LNCAP (cell line): ENCODE results near the gene DUSP10.

Source experiments
- CTCF ChIP-seq: fragments of 450-650 bp; IDR thresholded peaks from 2 replicates; pipeline ENCODE4 v1.5.1; 2017; ENCODE audit warnings: mild to moderate bottlenecking

DUSP10 gene

DNA sequence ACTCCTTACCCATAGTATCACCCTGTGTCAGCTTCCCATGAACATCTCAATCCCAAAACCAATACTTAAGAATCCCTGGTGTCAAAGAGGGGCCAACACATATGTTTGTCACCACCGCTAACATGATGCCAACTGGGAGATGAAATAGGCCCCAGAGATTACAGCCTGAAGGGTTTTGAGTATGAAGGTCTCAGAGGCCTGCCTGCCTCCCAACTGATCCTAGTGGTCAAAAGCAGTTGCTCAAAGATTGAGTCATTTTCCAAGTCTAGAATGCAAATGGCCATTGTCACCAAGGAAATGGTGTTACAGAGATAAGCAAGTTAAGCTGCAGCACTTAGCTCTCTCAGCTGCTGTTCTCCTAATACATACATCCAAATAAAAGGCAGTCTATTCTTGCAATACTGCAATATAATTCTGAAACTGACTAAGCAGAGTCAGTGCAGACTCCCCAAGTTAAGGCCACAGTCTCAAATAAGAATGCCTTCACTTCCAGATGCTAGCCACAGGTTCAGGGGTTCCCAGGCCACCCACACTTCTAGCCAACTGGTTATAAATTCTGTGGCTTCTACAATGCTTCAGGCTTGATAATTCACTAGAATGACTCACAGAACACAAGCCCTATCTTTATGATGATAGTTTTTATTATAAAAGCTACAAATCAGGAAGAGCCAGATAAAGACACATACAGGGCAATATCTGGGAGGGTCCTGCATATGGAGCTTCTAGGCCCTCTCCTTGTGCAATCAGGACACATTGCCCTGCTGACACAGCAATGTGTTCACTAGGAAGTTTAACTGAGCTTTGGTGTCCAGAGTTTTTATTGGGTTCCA is 18.7 kb downstream of the DUSP10 start:
- TF ChIP-seq CTCF, result no peak

DNA sequence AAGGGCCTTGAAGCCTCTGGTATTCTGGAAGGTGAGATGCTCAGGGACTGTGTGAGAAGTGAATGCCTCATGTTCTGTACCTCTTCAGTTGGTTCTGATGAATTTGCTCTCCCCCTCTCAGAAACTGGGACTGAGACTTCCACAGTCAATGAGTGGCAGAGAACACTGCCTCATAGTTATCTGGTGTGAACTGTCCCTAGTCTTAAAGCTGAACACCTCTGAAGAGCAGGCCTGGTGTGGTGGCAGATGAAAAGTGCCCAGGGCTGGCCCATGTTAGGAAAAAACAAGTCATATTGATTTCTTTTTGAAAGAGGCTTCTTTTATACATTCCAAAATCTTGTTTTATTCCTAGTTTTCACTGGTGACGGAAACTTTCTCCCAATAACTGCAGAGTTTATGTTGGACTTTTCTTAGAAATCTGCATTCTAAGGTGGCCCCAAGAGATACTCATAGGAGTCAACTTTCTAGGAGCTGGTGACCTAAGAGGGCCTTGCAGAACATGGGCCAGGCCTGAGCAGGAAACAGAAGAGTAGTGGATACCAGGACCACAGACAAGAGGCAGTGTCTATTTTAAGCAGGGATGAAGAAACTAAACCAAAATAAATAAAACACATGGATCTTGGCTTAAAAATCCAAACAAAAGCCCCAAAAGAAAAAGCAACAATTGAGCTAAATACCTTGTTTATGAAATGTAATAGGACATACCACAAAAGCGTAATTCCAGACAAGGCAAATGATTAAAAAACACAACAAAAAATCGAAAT is 19.5 kb downstream of the DUSP10 start:
- no peak for TF ChIP-seq CTCF

- no peak for TF ChIP-seq CTCF
Observed at GRCh38 chr1:221720545-221720944, 21.3 kb downstream of the DUSP10 start.

GRCh38 chr1:221719987-221720386 is 21.9 kb downstream of the DUSP10 start:
- TF ChIP-seq CTCF, result no peak

DNA sequence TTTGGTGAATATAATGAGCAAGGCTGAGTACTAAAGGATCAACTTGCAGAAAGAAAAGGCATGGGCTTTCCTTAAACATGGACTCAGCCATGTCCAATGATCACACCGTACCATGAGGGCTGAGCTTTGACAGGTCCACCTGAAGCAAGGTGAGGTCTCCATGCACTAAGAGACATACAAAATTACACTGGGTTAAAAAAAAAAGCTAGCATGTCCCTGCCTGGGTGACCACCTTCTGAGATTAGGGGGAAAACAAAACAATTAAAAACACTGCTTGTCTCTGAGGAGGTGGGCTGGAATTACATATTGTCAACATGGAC is 22.7 kb downstream of the DUSP10 start:
- TF ChIP-seq CTCF, result no peak

DNA sequence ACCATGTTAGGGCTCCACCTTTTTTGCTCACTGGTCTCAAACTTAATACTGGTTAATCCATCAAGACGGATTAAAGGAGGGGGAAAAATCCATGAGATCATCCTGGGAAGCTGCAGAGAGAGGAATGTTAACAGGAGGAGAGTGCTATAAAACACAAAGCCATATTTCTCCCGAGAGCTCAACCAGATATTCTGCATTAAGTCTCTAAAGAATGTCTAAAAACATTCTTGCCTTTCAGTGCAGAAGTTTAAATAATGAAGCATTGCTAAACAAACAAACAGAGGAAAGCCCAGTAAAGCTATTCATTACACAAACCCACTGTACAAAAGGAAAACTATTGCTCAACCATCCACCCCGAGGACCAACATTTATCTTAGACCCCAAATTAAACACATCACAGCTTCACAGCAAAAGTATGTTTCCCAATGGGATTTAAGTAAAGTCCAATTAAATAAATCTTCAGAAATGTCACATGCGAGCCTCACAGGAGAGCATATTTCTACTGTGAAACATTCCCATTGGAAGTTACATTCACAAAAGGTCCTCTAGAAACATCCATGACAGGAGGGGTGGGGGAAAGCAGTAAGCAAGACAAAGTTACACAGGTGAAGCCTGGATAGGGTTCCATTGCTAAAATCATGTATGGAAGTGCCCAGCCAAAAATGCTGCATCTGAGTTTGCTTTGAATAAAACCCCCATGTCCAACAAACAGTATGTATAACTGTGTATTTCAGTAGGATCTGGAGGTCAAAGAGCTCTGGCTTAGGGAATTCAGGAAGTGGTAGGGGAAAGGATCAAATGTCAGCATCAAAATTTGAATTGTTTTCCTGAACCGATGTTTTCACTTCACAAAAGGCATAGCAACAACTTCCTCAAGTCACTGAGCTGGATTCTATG is 23.3 kb downstream of the DUSP10 start:
- TF ChIP-seq CTCF, result no peak

GRCh38 chr1:221717485-221717853 is 24.4 kb downstream of the DUSP10 start:
- no peak for TF ChIP-seq CTCF
